Measurements from ENCODE around the gene LRBA.
"Not testable (repeated sequence)": the region's sequence is repeated elsewhere in the genome, so short reads cannot be mapped to it uniquely, and the experiment has no call there.

LRBA gene

DNA sequence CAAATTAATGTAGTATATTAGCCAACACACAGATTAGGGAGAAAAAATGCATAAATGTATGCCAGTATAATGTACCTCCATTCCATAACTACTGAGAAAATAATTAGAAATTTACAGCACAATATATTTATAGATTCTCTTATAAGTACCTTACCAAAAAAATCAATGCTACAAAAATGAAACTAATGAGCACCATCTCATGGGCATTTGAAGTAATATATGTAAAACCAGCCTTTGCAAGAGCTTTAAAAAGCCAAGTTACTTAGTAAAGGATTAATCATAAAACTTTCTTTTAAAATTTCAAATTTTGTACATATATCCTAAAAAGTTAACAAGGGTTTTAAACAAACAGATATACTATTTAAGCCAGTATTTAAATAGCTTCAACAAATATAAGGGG is 43.2 kb downstream of the LRBA start:
- DNase-seq = no peak

DNA sequence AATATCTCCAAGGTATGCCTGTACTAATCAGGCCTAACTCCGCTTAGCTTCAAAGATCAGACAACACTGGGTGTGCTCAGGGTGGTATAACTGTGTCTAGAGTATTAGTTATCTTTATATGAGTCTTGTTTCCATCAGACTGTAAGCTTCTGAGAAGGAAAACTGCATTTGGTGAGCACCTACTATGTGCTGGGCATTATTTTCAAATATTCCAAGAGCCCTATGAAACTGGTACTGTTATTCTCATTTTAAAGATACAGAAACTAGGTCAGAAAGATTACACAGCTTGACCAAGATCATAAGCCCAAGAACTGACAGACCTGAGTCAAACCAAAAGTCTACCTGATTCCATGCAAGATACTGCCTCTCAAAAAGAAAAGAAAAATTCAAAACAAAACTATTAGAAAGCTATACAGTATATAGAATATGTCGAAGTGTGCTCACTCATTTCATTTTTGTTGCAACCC is 44.4 kb downstream of the LRBA start:
- no peak for DNase-seq

DNA sequence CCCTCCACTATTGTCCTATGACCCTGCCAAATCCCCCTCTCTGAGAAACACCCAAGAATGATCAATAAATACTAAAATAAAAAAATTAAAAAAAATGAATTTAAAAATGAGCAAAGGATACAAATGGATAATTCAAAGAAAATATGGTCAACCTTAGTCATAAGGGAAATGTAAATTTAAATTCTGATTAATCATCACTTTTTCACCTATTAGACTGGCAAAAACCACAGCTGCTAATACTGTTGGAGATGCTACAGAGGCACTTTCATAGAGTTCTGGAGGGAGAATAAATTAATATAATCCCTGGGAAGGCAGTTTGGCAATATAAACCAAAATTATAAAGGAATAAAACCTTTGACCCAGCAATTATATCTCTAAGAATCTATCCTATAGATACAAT is 50.3 kb downstream of the LRBA start:
- DNase-seq = no peak

DNA sequence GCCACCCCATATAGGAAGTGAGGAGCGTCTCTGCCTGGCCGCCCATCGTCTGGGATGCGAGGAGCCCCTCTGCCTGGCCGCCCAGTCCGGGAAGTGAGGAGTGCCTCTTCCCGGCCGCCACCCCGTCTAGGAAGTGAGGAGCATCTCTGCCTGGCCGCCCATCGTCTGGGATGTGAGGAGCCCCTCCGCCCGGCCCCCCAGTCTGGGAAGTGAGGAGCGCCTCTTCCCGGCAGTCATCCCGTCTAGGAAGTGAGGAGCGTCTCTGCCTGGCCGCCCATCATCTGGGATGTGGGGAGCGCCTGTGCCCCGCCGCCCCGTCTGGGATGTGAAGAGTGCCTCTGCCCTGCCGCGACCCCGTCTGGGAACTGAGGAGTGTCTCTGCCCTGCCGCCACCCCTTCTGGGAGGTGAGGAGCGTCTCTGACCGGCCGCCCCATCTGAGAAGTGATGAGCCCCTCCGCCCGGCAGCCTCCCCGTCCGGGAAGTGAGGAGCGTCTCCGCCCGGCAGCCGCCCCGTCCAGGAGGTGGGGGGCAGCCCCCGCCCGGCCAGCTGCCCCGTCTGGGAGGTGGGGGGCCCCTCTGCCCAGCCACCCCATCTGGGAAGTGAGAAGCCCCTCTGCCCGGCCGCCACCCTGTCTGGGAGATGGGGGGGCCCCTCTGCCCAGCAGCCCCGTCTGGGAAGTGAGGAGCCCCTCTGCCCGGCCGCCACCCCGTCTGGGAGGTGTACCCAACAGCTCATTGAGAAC is 51.3 kb downstream of the LRBA start:
- DNase-seq = not testable (repeated sequence)

GRCh38 chr4:150962245-150962644 is 52.8 kb downstream of the LRBA start:
- no peak for DNase-seq

GRCh38 chr4:150961566-150961965 is 53.5 kb downstream of the LRBA start:
- no peak for DNase-seq

DNA sequence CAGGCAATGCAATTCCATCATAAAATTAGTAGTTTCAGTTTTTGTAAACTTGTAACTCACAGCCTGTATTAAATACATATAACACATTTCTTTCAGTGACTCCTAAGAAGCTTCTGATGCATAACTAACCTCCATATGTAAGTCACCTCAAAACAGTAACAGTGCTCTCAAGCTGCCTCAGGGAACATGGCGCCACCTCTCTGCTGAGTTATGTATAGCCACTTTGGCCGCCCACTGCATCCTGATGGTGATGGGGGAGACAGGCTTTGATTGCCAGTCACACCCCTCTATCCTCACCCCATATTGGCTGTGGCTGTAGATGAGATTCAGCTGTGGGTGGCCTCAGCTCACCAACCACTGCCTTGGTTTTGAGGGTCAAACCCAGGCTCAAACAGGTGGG is 54.3 kb downstream of the LRBA start:
- DNase-seq = peak in 1 of 2 experiments; percentile 23

- peak in 1 of 2 experiments; percentile 46 for DNase-seq
Measured at GRCh38 chr4:150960079-150960478, 55.0 kb downstream of the LRBA start.

- not testable (repeated sequence) for DNase-seq
Measured at GRCh38 chr4:150957981-150958380, 57.1 kb downstream of the LRBA start.

- DNase-seq = not testable (repeated sequence)
Measured at GRCh38 chr4:150957095-150957494, 58.0 kb downstream of the LRBA start.

DNA sequence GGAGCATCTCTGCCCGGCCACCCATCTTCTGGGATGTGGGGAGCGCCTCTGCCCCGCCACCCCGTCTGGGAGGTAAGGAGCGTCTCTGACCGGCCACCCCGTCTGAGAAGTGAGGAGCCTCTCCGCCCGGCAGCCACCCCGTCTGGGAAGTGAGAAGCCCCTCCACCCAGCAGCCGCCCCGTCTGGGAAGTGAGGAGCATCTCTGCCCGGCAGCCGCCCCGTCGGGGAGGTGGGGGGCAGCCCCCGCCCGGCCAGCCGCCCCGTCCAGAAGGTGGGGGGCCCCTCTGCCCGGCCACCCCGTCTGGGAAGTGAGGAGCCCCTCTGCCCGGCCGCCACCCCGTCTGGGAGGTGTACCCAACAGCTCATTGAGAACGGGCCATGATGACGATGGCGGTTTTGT is 61.2 kb downstream of the LRBA start:
- DNase-seq = not testable (repeated sequence)

GRCh38 chr4:150952167-150952845 is 62.8 kb downstream of the LRBA start:
- no peak for DNase-seq

GRCh38 chr4:150950657-150951288 is 64.3 kb downstream of the LRBA start:
- DNase-seq = no peak

- no peak for DNase-seq
Measured at GRCh38 chr4:150949943-150950342, 65.1 kb downstream of the LRBA start.

GRCh38 chr4:150949342-150949741 is 65.7 kb downstream of the LRBA start:
- DNase-seq = no peak

- DNase-seq = no peak
Measured at GRCh38 chr4:150948710-150949109, 66.4 kb downstream of the LRBA start.

DNA sequence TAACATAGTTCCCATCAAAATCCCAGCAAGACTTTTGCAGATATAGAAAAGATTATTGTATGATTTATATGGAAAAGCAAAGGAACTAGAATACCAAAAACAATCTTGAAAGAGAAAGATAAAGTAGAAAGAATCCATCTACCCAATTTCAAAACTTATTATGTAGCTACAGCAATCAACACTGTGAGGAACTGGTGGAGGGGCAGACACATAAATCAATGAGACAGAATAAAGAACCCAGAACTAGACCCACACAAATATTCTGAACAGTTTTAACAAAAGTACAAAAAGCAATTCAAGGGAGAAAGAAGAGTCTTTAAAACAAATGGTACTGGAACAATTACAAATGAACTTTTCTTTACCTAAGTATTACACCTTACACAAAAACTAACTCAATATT is 67.0 kb downstream of the LRBA start:
- DNase-seq = no peak

- DNase-seq = no peak
Measured at GRCh38 chr4:150944660-150945059, 70.4 kb downstream of the LRBA start.

GRCh38 chr4:150943818-150944217 is 71.3 kb downstream of the LRBA start:
- DNase-seq = no peak

DNA sequence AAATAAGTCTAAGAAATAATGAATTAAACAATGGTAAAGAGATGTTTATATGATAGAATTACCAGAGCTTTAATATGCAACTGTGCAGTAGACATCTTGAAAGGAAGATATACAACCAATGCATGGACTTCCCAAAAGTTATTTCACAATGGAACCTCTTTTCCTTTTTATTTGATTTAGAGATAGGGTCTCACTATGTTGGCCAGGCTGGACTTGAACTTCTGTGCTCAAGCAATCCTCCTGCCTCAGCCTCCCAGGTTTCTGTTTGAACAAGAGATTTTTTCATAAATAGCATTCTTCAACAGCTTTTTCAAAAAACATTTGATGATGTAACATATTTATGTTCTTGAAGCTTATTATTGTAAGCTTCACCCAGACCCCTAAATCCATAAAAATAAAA is 72.0 kb downstream of the LRBA start:
- DNase-seq = no peak

DNA sequence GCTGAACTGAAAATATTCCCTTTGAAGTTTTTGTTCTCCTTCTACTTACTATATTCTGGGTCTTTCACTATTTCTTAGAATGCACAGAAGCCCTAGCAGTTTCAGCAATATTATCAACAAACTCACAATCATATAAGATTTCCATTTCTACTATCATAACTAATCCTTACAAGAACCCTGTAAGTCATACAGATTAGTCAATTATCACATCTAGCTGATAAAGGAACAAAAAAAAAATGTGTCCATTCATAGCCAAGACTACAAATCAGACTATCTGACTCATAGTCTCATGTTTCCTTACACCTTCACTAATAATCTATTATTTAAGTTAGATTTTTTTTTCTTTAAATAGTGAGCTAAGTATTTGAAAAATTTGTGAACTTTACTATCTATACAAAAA is 72.5 kb downstream of the LRBA start:
- DNase-seq = no peak

DNA sequence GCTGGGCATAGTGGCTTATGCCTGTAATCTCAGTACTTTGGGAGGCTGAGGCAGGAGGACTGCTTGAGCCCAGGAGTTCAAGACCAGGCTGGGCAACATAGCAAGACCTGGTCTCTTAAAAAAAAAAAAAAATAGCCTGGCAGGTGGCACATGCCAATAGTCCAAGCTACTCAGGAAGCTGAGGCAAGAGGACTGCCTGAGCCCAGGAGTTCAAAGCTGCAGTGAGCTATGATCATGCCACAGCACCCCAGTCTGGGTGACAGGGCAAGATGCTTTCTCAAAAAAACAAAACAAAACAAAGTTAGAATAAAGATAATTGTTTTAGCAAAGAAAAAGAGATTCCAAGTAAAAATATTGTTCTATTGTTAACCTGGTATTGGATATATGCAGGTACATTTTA is 75.0 kb downstream of the LRBA start:
- no peak for DNase-seq

DNA sequence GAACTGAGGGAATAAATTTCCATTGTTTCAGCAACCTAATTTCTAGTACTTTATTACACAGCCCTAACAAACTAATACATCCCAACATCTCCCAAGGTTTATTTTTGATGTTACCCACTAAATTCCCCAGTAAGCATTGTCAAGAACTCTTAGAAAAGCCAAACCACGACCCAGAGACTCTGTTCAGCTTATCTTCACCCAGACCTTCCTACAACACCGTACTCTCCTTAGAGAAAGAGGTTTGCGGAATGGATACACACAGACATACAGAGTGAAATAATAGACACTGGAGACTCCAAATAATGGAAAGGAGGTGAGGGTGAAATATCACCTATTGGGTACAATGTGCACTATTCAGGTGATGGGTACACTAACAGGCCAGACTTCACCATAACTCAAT is 75.6 kb downstream of the LRBA start:
- no peak for DNase-seq

All from NCI-H446 (cell line).